HG03280 (cell line): Measurements from ENCODE around the gene COMT.

Experiments used
- ATAC-seq: cut with Tn5 transposase; IDR thresholded peaks from one replicate; pipeline ENCODE4 v1.9.1; 2021; ENCODE audit warnings: mild to moderate bottlenecking, moderate library complexity; ENCODE audit not compliant: unreplicated experiment

The COMT gene

GRCh38 chr22:19955241-19956128 is 13.9 kb downstream of the COMT start:
- ATAC-seq, result no peak

GRCh38 chr22:19957445-19957844 is 15.9 kb downstream of the COMT start:
- ATAC-seq, result no peak

GRCh38 chr22:19958083-19959042 is 16.8 kb downstream of the COMT start:
- no peak for ATAC-seq

- no peak for ATAC-seq
Observed at GRCh38 chr22:19959043-19959586, 17.5 kb downstream of the COMT start.

GRCh38 chr22:19959587-19960490 is 18.3 kb downstream of the COMT start:
- no peak for ATAC-seq

GRCh38 chr22:19960491-19961200 is 19.1 kb downstream of the COMT start:
- no peak for ATAC-seq

- no peak for ATAC-seq
Observed at GRCh38 chr22:19961201-19961580, 19.6 kb downstream of the COMT start.

- ATAC-seq, result no peak
Observed at GRCh38 chr22:19961868-19962245, 20.3 kb downstream of the COMT start.

GRCh38 chr22:19962246-19962908 is 20.8 kb downstream of the COMT start:
- no peak for ATAC-seq

- no peak for ATAC-seq
Observed at GRCh38 chr22:19962909-19963806, 21.6 kb downstream of the COMT start.

GRCh38 chr22:19963863-19964642 is 22.5 kb downstream of the COMT start:
- no peak for ATAC-seq

GRCh38 chr22:19964701-19965386 is 23.3 kb downstream of the COMT start:
- no peak for ATAC-seq

GRCh38 chr22:19965771-19966709 is 24.5 kb downstream of the COMT start:
- no peak for ATAC-seq

GRCh38 chr22:19966908-19967750 is 25.6 kb downstream of the COMT start:
- ATAC-seq, result no peak
